Measurements from ENCODE around the gene MAP1LC3B. TPM values are rescaled to one million over a fixed set of nuclear protein-coding genes. Genes with fewer than 3 reads are reported as not detected.

Gene MAP1LC3B
- total RNA-seq, 1 donor from 2014 or later: 189 TPM

GRCh38 chr16:87438611-87438985 lies 46.5 kb downstream of the MAP1LC3B start:
- no peaks in the 10 kb centered on the region for H3K9me3 Mint-ChIP-seq (ENCODE audit: low read depth)
- no peak for TF ChIP-seq CTCF (IDR thresholded peaks at IDR 0.05)
- peaks cover 33% of the 10 kb centered on the region for H3K4me1 Mint-ChIP-seq (ENCODE audit: low read depth)
- peak; percentile 58 for DNase-seq (ENCODE audit: low spot score)
- H3K27ac Mint-ChIP-seq (ENCODE audit: unreplicated experiment): no peak overlapping the region
- no peaks in the 10 kb centered on the region for H3K27me3 Mint-ChIP-seq (ENCODE audit: low read depth)
- H3K36me3 Mint-ChIP-seq (ENCODE audit: low read depth): peaks cover 3% of the 10 kb centered on the region
- no peak overlapping the region for H3K4me3 Mint-ChIP-seq (ENCODE audit: unreplicated experiment)

GRCh38 chr16:87439926-87440325 lies 47.8 kb downstream of the MAP1LC3B start:
- Mint-ChIP-seq H3K27me3 (ENCODE audit: low read depth) (no peaks in the 10 kb centered on the region), H3K4me1 (ENCODE audit: low read depth) (peaks cover 33% of the 10 kb centered on the region), H3K36me3 (ENCODE audit: low read depth) (peaks cover 7% of the 10 kb centered on the region), H3K27ac (ENCODE audit: unreplicated experiment) (no peak overlapping the region), H3K9me3 (ENCODE audit: low read depth) (no peaks in the 10 kb centered on the region), H3K4me3 (ENCODE audit: unreplicated experiment) (no peak overlapping the region)
- no peak for DNase-seq (ENCODE audit: low spot score)
- TF ChIP-seq CTCF (IDR thresholded peaks at IDR 0.05): no peak

- no peaks in the 10 kb centered on the region for H3K27me3 Mint-ChIP-seq (ENCODE audit: low read depth)
- H3K4me1 Mint-ChIP-seq (ENCODE audit: low read depth): peaks cover 15% of the 10 kb centered on the region
- no peak overlapping the region for H3K27ac Mint-ChIP-seq (ENCODE audit: unreplicated experiment)
- no peak overlapping the region for H3K4me3 Mint-ChIP-seq (ENCODE audit: unreplicated experiment)
- peak; percentile 51 for DNase-seq (ENCODE audit: low spot score)
- peaks cover 15% of the 10 kb centered on the region for H3K36me3 Mint-ChIP-seq (ENCODE audit: low read depth)
- TF ChIP-seq CTCF (IDR thresholded peaks at IDR 0.05): no peak
- no peaks in the 10 kb centered on the region for H3K9me3 Mint-ChIP-seq (ENCODE audit: low read depth)
These were observed 49.9 kb downstream of the MAP1LC3B start for GRCh38 chr16:87441886-87442580.

GRCh38 chr16:87442581-87442966 lies 50.4 kb downstream of the MAP1LC3B start:
- no peaks in the 10 kb centered on the region for H3K27me3 Mint-ChIP-seq (ENCODE audit: low read depth)
- no peaks in the 10 kb centered on the region for H3K9me3 Mint-ChIP-seq (ENCODE audit: low read depth)
- peaks cover 17% of the 10 kb centered on the region for H3K36me3 Mint-ChIP-seq (ENCODE audit: low read depth)
- H3K27ac Mint-ChIP-seq (ENCODE audit: unreplicated experiment): no peak overlapping the region
- H3K4me1 Mint-ChIP-seq (ENCODE audit: low read depth): peaks cover 15% of the 10 kb centered on the region
- TF ChIP-seq CTCF (IDR thresholded peaks at IDR 0.05): no peak
- no peak overlapping the region for H3K4me3 Mint-ChIP-seq (ENCODE audit: unreplicated experiment)
- DNase-seq (ENCODE audit: low spot score): no peak

GRCh38 chr16:87443016-87443415 lies 50.9 kb downstream of the MAP1LC3B start:
- Mint-ChIP-seq H3K9me3 (ENCODE audit: low read depth) (no peaks in the 10 kb centered on the region), H3K27me3 (ENCODE audit: low read depth) (no peaks in the 10 kb centered on the region), H3K27ac (ENCODE audit: unreplicated experiment) (no peak overlapping the region), H3K4me1 (ENCODE audit: low read depth) (peaks cover 15% of the 10 kb centered on the region), H3K4me3 (ENCODE audit: unreplicated experiment) (no peak overlapping the region), H3K36me3 (ENCODE audit: low read depth) (peaks cover 21% of the 10 kb centered on the region)
- no peak for TF ChIP-seq CTCF (IDR thresholded peaks at IDR 0.05)
- DNase-seq (ENCODE audit: low spot score): peak; percentile 24

Measured in chondrocyte (in vitro differentiated cells).